HCT116 (cell line): ENCODE measurements around the gene TDRD12. TPM values are rescaled to one million over a fixed set of nuclear protein-coding genes. Genes with fewer than 3 reads are reported as not detected.

Source experiments
- ATAC-seq: fragments of 200-7000 bp; cut with Tn5 transposase; 2 replicates; pipeline ENCODE4 v1.9.1; 2020; ENCODE audit warnings: mild to moderate bottlenecking, moderate library complexity
- BruUV-seq: library from RNA; stranded (reverse); fragments of 400-500 nt; replicated peaks from 2 replicates; lab custom pipeline; 2021; lab: Mats Ljungman, UMichigan
- CTCF ChIA-PET: fragments of 300-600 bp; sonication (Branson Sonifier 250); formaldehyde crosslinking; loops from one replicate; lab custom pipeline; 2021; ENCODE audit warnings: antibody characterized with exemption; lab: Charles Lee
- POLR2A ChIA-PET: fragments of 300-600, 350-600 bp; sonication (Branson Sonifier 250); formaldehyde crosslinking; loops from one replicate; lab custom pipeline; 2021; ENCODE audit warnings: antibody characterized with exemption; lab: Charles Lee
- RAD21 ChIA-PET, 2 experiments: fragments of 300-600 bp; sonication (Branson Sonifier 250); formaldehyde crosslinking; loops; one replicate each; lab custom pipeline; 2023; ENCODE audit warnings: low total read pairs in 2 of 2; ENCODE audit not compliant: uncharacterized antibody in 2 of 2, unreplicated experiment in 2 of 2, low non-redundant PET in 1 of 2; lab: Charles Lee
- DNase-seq: peaks from one replicate; pipeline ENCODE4 v3.0.0-alpha.2; 2010; ENCODE audit warnings: low read depth, low spot score
- H2AFZ ChIP-seq: fragments of 200-600 bp; shearing (Covaris generic), sonication (generic); 2 replicates; pipeline ENCODE4 v1.6.1; 2017; ENCODE audit warnings: low read depth, mixed run types, mixed read lengths, antibody characterized with exemption, low read length; ENCODE audit not compliant: poor library complexity, severe bottlenecking
- H3K27ac ChIP-seq: 2 replicates; pipeline ENCODE4 v1.5.1; 2012; ENCODE audit warnings: low read depth, low read length
- H3K27me3 ChIP-seq: fragments of 200-600 bp; sonication (generic); 2 replicates; pipeline ENCODE4 v1.6.1; 2016; ENCODE audit warnings: mixed run types, low read length, mixed read lengths; ENCODE audit not compliant: insufficient read depth
- H3K36me3 ChIP-seq, 2 experiments: fragments of 200-500 bp in 1 of 2; fragments of 200-600 bp in 1 of 2; sonication (Bioruptor generic) in 1 of 2; sonication (generic) in 1 of 2; 2 replicates each; pipeline versions ENCODE4 v1.5.1 to v1.6.1; 2014 to 2016; ENCODE audit warnings: low read length in 2 of 2, inconsistent platforms in 1 of 2, mixed read lengths in 1 of 2, mixed run types in 1 of 2; ENCODE audit not compliant: insufficient read depth in 2 of 2, control insufficient read depth in 1 of 2
- H3K4me1 ChIP-seq, 2 experiments: fragments of 200-600 bp in 1 of 2; sonication (generic) in 1 of 2; 2 replicates each; pipeline versions ENCODE4 v1.5.1 to v1.6.1; 2012 to 2017; ENCODE audit warnings: low read length in 2 of 2, inconsistent platforms in 1 of 2, mild to moderate bottlenecking in 1 of 2, mixed read lengths in 1 of 2, mixed run types in 1 of 2, moderate library complexity in 1 of 2; ENCODE audit not compliant: insufficient read depth in 2 of 2, control insufficient read depth in 1 of 2
- H3K4me2 ChIP-seq: fragments of 200-600 bp; sonication (generic); 2 replicates; pipeline ENCODE4 v1.6.1; 2017; ENCODE audit warnings: mixed run types, low read length, mixed read lengths
- H3K4me3 ChIP-seq, 2 experiments: fragments of 200-600 bp in 1 of 2; sonication (generic) in 1 of 2; replicated peaks in 1 of 2; 2 replicates each; pipeline ENCODE4 v1.5.1; 2011 to 2016; ENCODE audit warnings: low read length in 2 of 2, control low read depth in 1 of 2, low read depth in 1 of 2, mild to moderate bottlenecking in 1 of 2, mixed read lengths in 1 of 2, mixed run types in 1 of 2
- H3K79me2 ChIP-seq: fragments of 200-600 bp; sonication (generic); 2 replicates; pipeline ENCODE4 v1.6.1; 2017; ENCODE audit warnings: mild to moderate bottlenecking, mixed run types, low read length, moderate library complexity, mixed read lengths; ENCODE audit not compliant: insufficient read depth
- H3K9ac ChIP-seq: fragments of 200-600 bp; sonication (generic); 2 replicates; pipeline ENCODE4 v1.6.1; 2016; ENCODE audit warnings: low read length, mixed read lengths
- H3K9me2 ChIP-seq: fragments of 200-600 bp; sonication (generic), shearing (Covaris generic); 2 replicates; pipeline ENCODE4 v1.6.1; 2017; ENCODE audit warnings: mixed run types, mild to moderate bottlenecking, moderate library complexity; ENCODE audit not compliant: insufficient read depth
- H3K9me3 ChIP-seq, 2 experiments: fragments of 200-500 bp in 1 of 2; fragments of 200-600 bp in 1 of 2; sonication (Bioruptor generic) in 1 of 2; sonication (generic) in 1 of 2; 2 replicates each; pipeline ENCODE4 v1.6.1; 2014 to 2017; ENCODE audit warnings: low read length in 2 of 2, mixed read lengths in 2 of 2, inconsistent platforms in 1 of 2, low read depth in 1 of 2, mild to moderate bottlenecking in 1 of 2, mixed run types in 1 of 2, moderate library complexity in 1 of 2; ENCODE audit not compliant: control insufficient read depth in 1 of 2, insufficient read depth in 1 of 2
- H4K20me1 ChIP-seq: fragments of 200-600 bp; sonication (generic), shearing (Covaris generic); 2 replicates; pipeline ENCODE4 v1.6.1; 2017; ENCODE audit warnings: mixed run types, mild to moderate bottlenecking, moderate library complexity; ENCODE audit not compliant: insufficient read depth
- CBX3 ChIP-seq: IDR thresholded peaks from 2 replicates; pipeline ENCODE4 v1.6.1; 2012; ENCODE audit warnings: low read depth
- ELF1 ChIP-seq: IDR thresholded peaks from 2 replicates; pipeline ENCODE4 v1.6.1; 2012; ENCODE audit warnings: low read depth, borderline replicate concordance
- EZH2 ChIP-seq: fragments of 200-600 bp; sonication (generic); IDR thresholded peaks from 2 replicates; pipeline ENCODE4 v1.6.1; 2017; ENCODE audit warnings: antibody characterized with exemption, mixed run types
- FOSL1 ChIP-seq: IDR thresholded peaks from 2 replicates; pipeline ENCODE4 v1.6.1; 2012; ENCODE audit warnings: low read depth
- JUND ChIP-seq: IDR thresholded peaks from 2 replicates; pipeline ENCODE4 v1.6.1; 2012
- POLR2AphosphoS5 ChIP-seq: IDR thresholded peaks from 2 replicates; pipeline ENCODE4 v1.6.1; 2011; ENCODE audit warnings: mild to moderate bottlenecking, low read depth, low read length, moderate library complexity
- RAD21 ChIP-seq: IDR thresholded peaks from 2 replicates; pipeline ENCODE4 v1.6.1; 2012; ENCODE audit warnings: low read depth, mild to moderate bottlenecking
- SP1 ChIP-seq: IDR thresholded peaks from 2 replicates; pipeline ENCODE4 v1.6.1; 2012; ENCODE audit warnings: low read depth
- SRF ChIP-seq: IDR thresholded peaks from 2 replicates; pipeline ENCODE4 v1.6.1; 2012; ENCODE audit warnings: low read depth
- TCF7L2 ChIP-seq: IDR thresholded peaks from 2 replicates; pipeline ENCODE4 v1.7.0; 2011; ENCODE audit warnings: borderline replicate concordance, inconsistent platforms; ENCODE audit not compliant: insufficient read depth, insufficient read length; ENCODE audit errors: extremely low read depth
- YY1 ChIP-seq: IDR thresholded peaks from 2 replicates; pipeline ENCODE4 v1.6.1; 2011; ENCODE audit warnings: low read length, low read depth, moderate library complexity, mild to moderate bottlenecking; ENCODE audit not compliant: insufficient replicate concordance; ENCODE audit errors: extremely low read depth
- ZFX ChIP-seq: fragments of 450-650 bp; IDR thresholded peaks from 2 replicates; pipeline ENCODE4 v1.6.1; 2017
- ZNF274 ChIP-seq: fragments of 200-500 bp; sonication (Bioruptor generic); IDR thresholded peaks from 2 replicates; pipeline ENCODE4 v1.6.1; 2014; ENCODE audit warnings: mild to moderate bottlenecking, low read depth, low read length, inconsistent platforms
- intact Hi-C: fragments of 100-400 bp; cut with micrococcal nuclease; formaldehyde crosslinking; loops from 2 replicates; pipeline ENCODE4 v1.10.0; 2022
- total RNA-seq: library from RNA; stranded (reverse); gene quantifications from one replicate; pipeline ENCODE4 v1.2.1, GENCODE V29; 2021; ENCODE audit not compliant: unreplicated experiment
- TF ChIP-seq, protein P1 (sequence below): IDR thresholded peaks from 2 replicates; pipeline ENCODE4 v1.6.1; 2012
- TF ChIP-seq, protein P2 (sequence below), 3 experiments: fragments of 200-600 bp in 1 of 3; sonication (generic) in 1 of 3; IDR thresholded peaks in 2 of 3; conservative IDR thresholded peaks in 1 of 3; 2 replicates each; pipeline ENCODE4 v1.5.1; 2012 to 2017; ENCODE audit warnings: low read depth in 2 of 3, low read length in 2 of 3, antibody characterized with exemption in 1 of 3, borderline replicate concordance in 1 of 3, control low read depth in 1 of 3, mild to moderate bottlenecking in 1 of 3, mixed read lengths in 1 of 3, mixed run types in 1 of 3, moderate library complexity in 1 of 3; ENCODE audit not compliant: insufficient read depth in 1 of 3
- TF ChIP-seq, protein P3 (sequence below): IDR thresholded peaks from 2 replicates; pipeline ENCODE4 v1.6.1; 2011; ENCODE audit warnings: mild to moderate bottlenecking, low read length, moderate library complexity; ENCODE audit not compliant: insufficient replicate concordance; ENCODE audit errors: extremely low read depth

Gene TDRD12
- total RNA-seq, 1 experiment from 2014 or later = 0.30 TPM

DNA sequence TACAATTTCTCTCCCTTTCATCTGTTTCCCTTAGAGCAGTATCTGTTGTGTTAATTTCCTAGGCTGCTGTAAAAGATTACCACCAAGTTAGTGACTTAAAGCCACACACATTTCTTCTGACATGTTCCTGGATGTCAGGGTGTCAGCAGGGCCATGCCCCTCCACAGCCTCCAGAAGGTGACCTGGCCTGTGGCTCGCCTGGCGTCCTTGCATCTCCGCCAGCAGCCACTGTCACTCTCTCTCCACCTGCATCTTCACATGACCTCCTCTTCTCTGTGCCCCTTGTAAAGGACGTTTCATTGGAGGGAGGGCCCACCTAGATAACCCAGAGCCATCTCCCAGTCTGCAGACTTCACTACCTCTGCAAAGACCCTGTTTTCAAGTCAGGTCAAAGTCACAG, 88.7 kb downstream of the TDRD12 start:
- Histone ChIP-seq H3K27me3 (no peaks in the 10 kb centered on the region), H3K4me2 (no peak overlapping the region), H4K20me1 (no peaks in the 10 kb centered on the region), H3K9me2 (no peaks in the 10 kb centered on the region), H3K79me2 (no peaks in the 10 kb centered on the region), H3K9me3 (no peaks in the 10 kb centered on the region), H3K4me3 (no peak overlapping the region), H3K27ac (no peak overlapping the region), H2AFZ (no peak overlapping the region), H3K9ac (no peak overlapping the region), H3K4me1 (no peaks in the 10 kb centered on the region), H3K36me3 (no peaks in the 10 kb centered on the region)
- intact Hi-C loops = no loop called here
- RAD21 ChIA-PET = no interaction called here
- POLR2A ChIA-PET = no interaction called here
- no peak for TF ChIP-seq SP1
- no peak for TF ChIP-seq ZFX
- no peak for TF ChIP-seq SRF
- no peak for TF ChIP-seq TCF7L2
- ATAC-seq (no peak), DNase-seq (no peak)
- CTCF ChIA-PET = no interaction called here
- BruUV-seq = no TSS peak

DNA sequence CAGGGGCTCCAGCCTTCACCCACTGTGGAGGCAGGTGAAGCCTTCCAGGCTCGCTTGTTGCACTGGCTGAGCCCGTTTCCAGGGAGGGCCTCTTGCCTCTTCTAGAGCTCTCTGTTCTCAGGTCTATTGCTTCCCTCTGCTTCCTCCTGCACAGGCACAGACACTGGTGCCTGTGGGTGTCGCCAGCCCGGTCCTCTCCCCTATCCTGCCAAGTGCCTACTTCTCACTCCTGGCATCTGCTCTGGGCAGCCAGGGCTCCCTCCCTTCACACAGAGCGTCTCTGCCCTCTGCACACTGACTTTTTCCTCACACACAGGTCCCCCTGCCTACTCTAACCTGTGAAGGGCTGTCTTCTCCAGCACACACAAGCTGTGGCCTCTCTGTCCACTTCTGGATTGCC, 89.7 kb downstream of the TDRD12 start:
- H2AFZ ChIP-seq = no peak overlapping the region
- no peaks in the 10 kb centered on the region for H3K4me1 ChIP-seq
- ChIA-PET CTCF (no interaction called here), POLR2A (no interaction called here), RAD21 (no interaction called here)
- ATAC-seq (no peak), DNase-seq (no peak)
- no peaks in the 10 kb centered on the region for H3K36me3 ChIP-seq
- no peaks in the 10 kb centered on the region for H4K20me1 ChIP-seq
- H3K27ac ChIP-seq = no peak overlapping the region
- TF ChIP-seq, protein P1, sequence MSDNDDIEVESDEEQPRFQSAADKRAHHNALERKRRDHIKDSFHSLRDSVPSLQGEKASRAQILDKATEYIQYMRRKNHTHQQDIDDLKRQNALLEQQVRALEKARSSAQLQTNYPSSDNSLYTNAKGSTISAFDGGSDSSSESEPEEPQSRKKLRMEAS = no peak
- TF ChIP-seq SP1 = no peak
- TF ChIP-seq SRF = no peak
- TF ChIP-seq RAD21 = no peak
- TF ChIP-seq, protein P2, sequence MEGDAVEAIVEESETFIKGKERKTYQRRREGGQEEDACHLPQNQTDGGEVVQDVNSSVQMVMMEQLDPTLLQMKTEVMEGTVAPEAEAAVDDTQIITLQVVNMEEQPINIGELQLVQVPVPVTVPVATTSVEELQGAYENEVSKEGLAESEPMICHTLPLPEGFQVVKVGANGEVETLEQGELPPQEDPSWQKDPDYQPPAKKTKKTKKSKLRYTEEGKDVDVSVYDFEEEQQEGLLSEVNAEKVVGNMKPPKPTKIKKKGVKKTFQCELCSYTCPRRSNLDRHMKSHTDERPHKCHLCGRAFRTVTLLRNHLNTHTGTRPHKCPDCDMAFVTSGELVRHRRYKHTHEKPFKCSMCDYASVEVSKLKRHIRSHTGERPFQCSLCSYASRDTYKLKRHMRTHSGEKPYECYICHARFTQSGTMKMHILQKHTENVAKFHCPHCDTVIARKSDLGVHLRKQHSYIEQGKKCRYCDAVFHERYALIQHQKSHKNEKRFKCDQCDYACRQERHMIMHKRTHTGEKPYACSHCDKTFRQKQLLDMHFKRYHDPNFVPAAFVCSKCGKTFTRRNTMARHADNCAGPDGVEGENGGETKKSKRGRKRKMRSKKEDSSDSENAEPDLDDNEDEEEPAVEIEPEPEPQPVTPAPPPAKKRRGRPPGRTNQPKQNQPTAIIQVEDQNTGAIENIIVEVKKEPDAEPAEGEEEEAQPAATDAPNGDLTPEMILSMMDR (IDR thresholded peaks at IDR 0.05 in 2 of 3, conservative IDR thresholded peaks at IDR 0.05 in 1 of 3; ENCODE audit: borderline replicate concordance in 1 of 3, insufficient read depth in 1 of 3, low read depth in 2 of 3, low read length in 2 of 3) = no peak
- TF ChIP-seq POLR2AphosphoS5 = no peak
- TF ChIP-seq, protein P3, sequence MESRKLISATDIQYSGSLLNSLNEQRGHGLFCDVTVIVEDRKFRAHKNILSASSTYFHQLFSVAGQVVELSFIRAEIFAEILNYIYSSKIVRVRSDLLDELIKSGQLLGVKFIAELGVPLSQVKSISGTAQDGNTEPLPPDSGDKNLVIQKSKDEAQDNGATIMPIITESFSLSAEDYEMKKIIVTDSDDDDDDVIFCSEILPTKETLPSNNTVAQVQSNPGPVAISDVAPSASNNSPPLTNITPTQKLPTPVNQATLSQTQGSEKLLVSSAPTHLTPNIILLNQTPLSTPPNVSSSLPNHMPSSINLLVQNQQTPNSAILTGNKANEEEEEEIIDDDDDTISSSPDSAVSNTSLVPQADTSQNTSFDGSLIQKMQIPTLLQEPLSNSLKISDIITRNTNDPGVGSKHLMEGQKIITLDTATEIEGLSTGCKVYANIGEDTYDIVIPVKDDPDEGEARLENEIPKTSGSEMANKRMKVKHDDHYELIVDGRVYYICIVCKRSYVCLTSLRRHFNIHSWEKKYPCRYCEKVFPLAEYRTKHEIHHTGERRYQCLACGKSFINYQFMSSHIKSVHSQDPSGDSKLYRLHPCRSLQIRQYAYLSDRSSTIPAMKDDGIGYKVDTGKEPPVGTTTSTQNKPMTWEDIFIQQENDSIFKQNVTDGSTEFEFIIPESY = no peak
- no peak for TF ChIP-seq FOSL1
- no peak for TF ChIP-seq JUND
- no peak for TF ChIP-seq EZH2
- no peak for TF ChIP-seq CBX3
- TF ChIP-seq ELF1 = no peak
- no peak for TF ChIP-seq ZNF274
- no peak for TF ChIP-seq YY1
- intact Hi-C loops = no loop called here
- H3K79me2 ChIP-seq = no peaks in the 10 kb centered on the region
- H3K27me3 ChIP-seq = no peaks in the 10 kb centered on the region
- H3K9ac ChIP-seq = no peak overlapping the region
- no peak overlapping the region for H3K4me2 ChIP-seq
- no peaks in the 10 kb centered on the region for H3K9me3 ChIP-seq
- H3K9me2 ChIP-seq = no peaks in the 10 kb centered on the region
- H3K4me3 ChIP-seq = no peak overlapping the region
- BruUV-seq = no TSS peak
